Measurements from ENCODE around the gene NEK6.

NEK6 gene

DNA sequence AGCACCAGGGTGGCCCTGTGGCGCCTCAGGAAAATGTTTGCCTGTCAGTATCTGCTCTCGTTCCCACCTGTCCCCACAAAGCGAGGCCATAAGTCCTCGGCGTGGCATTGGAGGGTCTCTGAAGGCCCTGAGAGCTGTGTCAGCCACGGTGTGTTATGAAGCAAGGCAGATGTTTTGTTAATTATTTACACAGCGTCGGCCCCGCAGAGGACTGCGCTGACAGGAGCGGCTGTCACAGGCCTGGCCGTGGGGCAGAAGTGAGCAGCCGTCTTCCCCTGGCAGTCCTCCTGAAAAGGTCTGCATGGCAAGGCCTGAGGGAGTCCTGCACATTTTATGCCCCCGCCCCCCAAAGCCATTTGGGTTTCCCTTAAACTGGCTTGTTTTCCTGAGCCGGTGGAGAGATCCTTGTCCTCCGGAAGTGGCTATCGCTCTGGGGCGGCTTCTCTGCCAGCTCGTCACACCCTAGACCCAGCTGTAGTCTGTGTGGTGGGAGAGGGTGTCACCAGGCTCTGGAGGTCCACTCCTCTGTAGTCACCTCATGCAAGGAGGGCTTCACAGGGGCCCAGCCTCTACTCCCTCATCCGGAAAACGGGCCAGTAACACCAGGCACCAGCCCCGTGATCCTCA, 6.2 kb downstream of the NEK6 start:
- no peaks in the 10 kb centered on the region for H3K79me2 ChIP-seq (ENCODE audit: insufficient read depth, low read length)
- DNase-seq (no peak), ATAC-seq (ENCODE audit: insufficient read depth, low read depth) (no peak)
- peaks cover 3% of the 10 kb centered on the region for H3K27me3 ChIP-seq (ENCODE audit: insufficient read depth, low read length, poor library complexity)
- H3K9ac ChIP-seq (ENCODE audit: low read depth, low read length) = no peak overlapping the region
- H3K9me3 ChIP-seq (ENCODE audit: insufficient read depth, low read length, severe bottlenecking) = no peaks in the 10 kb centered on the region
- no peaks in the 10 kb centered on the region for H3K4me1 ChIP-seq (ENCODE audit: insufficient read depth, low read length)
- H3K36me3 ChIP-seq (ENCODE audit: insufficient read depth, low read length) = no peaks in the 10 kb centered on the region
- no peak overlapping the region for H3K4me2 ChIP-seq (ENCODE audit: insufficient read depth, low read length)
- H3K27ac ChIP-seq (ENCODE audit: low read length) = no peak overlapping the region
- no peak overlapping the region for H2AFZ ChIP-seq (ENCODE audit: low read depth, low read length)
- no peak overlapping the region for H3K4me3 ChIP-seq (ENCODE audit: low read depth in 1 of 2, low read length in 2 of 2)
- H4K20me1 ChIP-seq (ENCODE audit: insufficient read depth, low read length) = no peaks in the 10 kb centered on the region
- no peak for TF ChIP-seq EZH2 (IDR thresholded peaks at IDR 0.05; ENCODE audit: borderline replicate concordance, low read depth, low read length, severe bottlenecking)
- TF ChIP-seq CTCF (IDR thresholded peaks at IDR 0.05; ENCODE audit: borderline replicate concordance, extremely low read depth, low read length, poor library complexity, severe bottlenecking) = no peak

DNA sequence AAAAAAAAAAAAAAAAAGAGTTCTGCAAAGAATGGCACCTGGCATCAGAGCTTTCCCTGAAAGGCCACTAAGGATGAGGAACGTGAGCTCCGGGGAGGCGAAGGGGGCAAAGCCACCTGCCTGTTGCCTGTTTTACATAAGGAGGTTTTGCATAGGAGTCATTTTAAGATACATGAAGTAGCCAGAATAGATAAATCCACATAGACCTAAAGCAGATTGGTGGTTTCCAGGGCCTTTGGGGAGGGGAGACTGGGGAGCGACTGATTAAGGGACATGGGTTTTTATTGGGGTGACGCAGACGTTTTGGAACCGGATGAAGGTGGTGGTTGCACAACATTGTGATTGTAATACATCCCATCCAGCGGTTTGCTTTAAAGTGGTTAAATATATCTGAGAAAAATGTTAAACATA, 7.1 kb downstream of the NEK6 start:
- ATAC-seq (ENCODE audit: insufficient read depth, low read depth) (no peak), DNase-seq (no peak)
- Histone ChIP-seq H2AFZ (ENCODE audit: low read depth, low read length) (no peak overlapping the region), H4K20me1 (ENCODE audit: insufficient read depth, low read length) (no peaks in the 10 kb centered on the region), H3K27me3 (ENCODE audit: insufficient read depth, low read length, poor library complexity) (peaks cover 3% of the 10 kb centered on the region), H3K4me3 (ENCODE audit: low read depth in 1 of 2, low read length in 2 of 2) (no peak overlapping the region), H3K9me3 (ENCODE audit: insufficient read depth, low read length, severe bottlenecking) (no peaks in the 10 kb centered on the region), H3K9ac (ENCODE audit: low read depth, low read length) (no peak overlapping the region), H3K4me1 (ENCODE audit: insufficient read depth, low read length) (no peaks in the 10 kb centered on the region), H3K4me2 (ENCODE audit: insufficient read depth, low read length) (no peak overlapping the region), H3K27ac (ENCODE audit: low read length) (no peak overlapping the region), H3K79me2 (ENCODE audit: insufficient read depth, low read length) (no peaks in the 10 kb centered on the region), H3K36me3 (ENCODE audit: insufficient read depth, low read length) (no peaks in the 10 kb centered on the region)
- no peak for TF ChIP-seq EZH2 (IDR thresholded peaks at IDR 0.05; ENCODE audit: borderline replicate concordance, low read depth, low read length, severe bottlenecking)
- no peak for TF ChIP-seq CTCF (IDR thresholded peaks at IDR 0.05; ENCODE audit: borderline replicate concordance, extremely low read depth, low read length, poor library complexity, severe bottlenecking)

DNA sequence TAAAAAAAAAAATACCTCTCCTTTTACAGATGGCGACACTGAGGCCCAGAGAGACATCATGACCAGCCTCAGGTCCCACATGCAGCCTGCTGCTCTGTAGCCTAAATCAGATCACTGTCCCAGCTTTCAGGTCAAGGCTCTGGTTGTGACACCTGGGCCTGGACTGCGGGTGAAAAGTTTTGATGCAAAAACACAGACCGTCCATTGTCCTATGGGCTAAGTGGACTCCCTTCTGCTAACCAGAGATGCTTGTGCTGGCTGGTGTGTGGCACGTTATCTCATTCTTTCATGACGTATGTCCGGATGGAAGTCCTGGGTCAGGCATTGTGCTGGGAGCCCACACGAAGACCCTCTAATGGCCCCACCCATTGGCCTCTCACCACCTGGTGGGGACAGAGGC, 7.8 kb downstream of the NEK6 start:
- peaks cover 3% of the 10 kb centered on the region for H3K27me3 ChIP-seq (ENCODE audit: insufficient read depth, low read length, poor library complexity)
- H3K4me3 ChIP-seq (ENCODE audit: low read depth in 1 of 2, low read length in 2 of 2) = no peak overlapping the region
- H3K4me2 ChIP-seq (ENCODE audit: insufficient read depth, low read length) = no peak overlapping the region
- no peak overlapping the region for H3K9ac ChIP-seq (ENCODE audit: low read depth, low read length)
- TF ChIP-seq EZH2 (IDR thresholded peaks at IDR 0.05; ENCODE audit: borderline replicate concordance, low read depth, low read length, severe bottlenecking) (no peak), CTCF (IDR thresholded peaks at IDR 0.05; ENCODE audit: borderline replicate concordance, extremely low read depth, low read length, poor library complexity, severe bottlenecking) (no peak)
- H3K36me3 ChIP-seq (ENCODE audit: insufficient read depth, low read length) = no peaks in the 10 kb centered on the region
- H3K79me2 ChIP-seq (ENCODE audit: insufficient read depth, low read length) = no peaks in the 10 kb centered on the region
- H3K9me3 ChIP-seq (ENCODE audit: insufficient read depth, low read length, severe bottlenecking) = no peaks in the 10 kb centered on the region
- H4K20me1 ChIP-seq (ENCODE audit: insufficient read depth, low read length) = no peaks in the 10 kb centered on the region
- H3K27ac ChIP-seq (ENCODE audit: low read length) = no peak overlapping the region
- DNase-seq (no peak), ATAC-seq (ENCODE audit: insufficient read depth, low read depth) (no peak)
- H2AFZ ChIP-seq (ENCODE audit: low read depth, low read length) = no peak overlapping the region
- H3K4me1 ChIP-seq (ENCODE audit: insufficient read depth, low read length) = no peaks in the 10 kb centered on the region
